Hepatocyte (in vitro differentiated cells): ENCODE data around the gene CDH6. TPM values are rescaled to one million over a fixed set of nuclear protein-coding genes. Genes with fewer than 3 reads are reported as not detected.

ENCODE experiments used
- DNase-seq: peaks from one replicate; pipeline ENCODE4 v3.0.0-alpha.2; 2016; ENCODE audit warnings: low spot score
- H2AFZ ChIP-seq: fragments of 200-600 bp; sonication (generic); 2 replicates; pipeline ENCODE4 v1.6.0; 2016; ENCODE audit warnings: antibody characterized with exemption, mild to moderate bottlenecking
- H3K27ac ChIP-seq: fragments of 200-600 bp; sonication (generic); 2 replicates; pipeline ENCODE4 v1.5.1; 2016; ENCODE audit warnings: mild to moderate bottlenecking
- H3K27me3 ChIP-seq: fragments of 200-600 bp; sonication (generic); 2 replicates; pipeline ENCODE4 v1.6.1; 2016
- H3K36me3 ChIP-seq: fragments of 200-600 bp; sonication (generic); replicated peaks from 2 replicates; pipeline ENCODE4 v1.5.1; 2016; ENCODE audit warnings: low read depth; ENCODE audit not compliant: insufficient read depth
- H3K4me1 ChIP-seq: fragments of 200-600 bp; sonication (generic); 2 replicates; pipeline ENCODE4 v1.5.1; 2016; ENCODE audit warnings: mild to moderate bottlenecking, moderate library complexity; ENCODE audit not compliant: insufficient read depth
- H3K4me2 ChIP-seq: fragments of 200-600 bp; sonication (generic); 2 replicates; pipeline ENCODE4 v1.6.0; 2016
- H3K4me3 ChIP-seq: fragments of 200-600 bp; sonication (generic); 2 replicates; pipeline ENCODE4 v1.5.1; 2016; ENCODE audit warnings: mild to moderate bottlenecking
- H3K79me2 ChIP-seq: fragments of 200-600 bp; sonication (generic); 2 replicates; pipeline ENCODE4 v1.6.0; 2017; ENCODE audit warnings: mild to moderate bottlenecking
- H3K9me2 ChIP-seq: fragments of 200-600 bp; sonication (generic); replicated peaks from 2 replicates; pipeline ENCODE4 v1.6.0; 2017; ENCODE audit warnings: mild to moderate bottlenecking; ENCODE audit not compliant: insufficient read depth
- H3K9me3 ChIP-seq: fragments of 200-600 bp; sonication (generic); 2 replicates; pipeline ENCODE4 v1.5.1; 2016; ENCODE audit warnings: low read depth, mild to moderate bottlenecking
- H4K20me1 ChIP-seq: fragments of 200-600 bp; sonication (generic); 2 replicates; pipeline ENCODE4 v1.6.0; 2016; ENCODE audit warnings: mild to moderate bottlenecking; ENCODE audit not compliant: insufficient read depth, poor library complexity, severe bottlenecking
- CTCF ChIP-seq: fragments of 200-600 bp; sonication (generic); IDR thresholded peaks from 2 replicates; pipeline ENCODE4 v1.5.1; 2016; ENCODE audit warnings: antibody characterized with exemption, mild to moderate bottlenecking; ENCODE audit not compliant: poor library complexity
- EZH2 ChIP-seq: fragments of 200-600 bp; sonication (generic); IDR thresholded peaks from 2 replicates; pipeline ENCODE4 v1.6.1; 2016; ENCODE audit warnings: antibody characterized with exemption, mild to moderate bottlenecking, borderline replicate concordance
- EZH2phosphoT487 ChIP-seq: fragments of 200-600 bp; sonication (generic); IDR thresholded peaks from one replicate; pipeline ENCODE4 v1.6.1; 2018; ENCODE audit warnings: antibody characterized with exemption, mild to moderate bottlenecking, low read depth, moderate library complexity; ENCODE audit not compliant: unreplicated experiment, severe bottlenecking
- WGBS: methylation state at CpG from one replicate; pipeline ENCODE4 v1.1.6; 2016; ENCODE audit warnings: low lambda C conversion rate; ENCODE audit errors: missing lambda C conversion rate; 5-methylcytosine and 5-hydroxymethylcytosine counted together
- polyA plus RNA-seq: library from polyadenylated mRNA; unstranded; fragments of >200 nt; fragmentation: Nextera tagmentation; extraction: Ambion mirVana; gene quantifications from 2 replicates; pipeline ENCODE4 v1.2.1, GENCODE V29; 2016
- total RNA-seq: library from RNA; depleted of rRNA; stranded (reverse); fragments of >200 nt; gene quantifications from 2 replicates; pipeline ENCODE4 v1.2.3, GENCODE V29; 2014

CDH6 gene
- total and polyA plus RNA-seq, 2 experiments from 2014 or later: 11.6 to 36.9 TPM

- Histone ChIP-seq H3K36me3 (no peaks in the 10 kb centered on the region), H2AFZ (peak overlapping the region; percentile 89), H3K27me3 (peaks cover 42% of the 10 kb centered on the region), H3K27ac (peak overlapping the region; percentile 25), H3K9me2 (no peaks in the 10 kb centered on the region), H3K79me2 (no peaks in the 10 kb centered on the region), H3K9me3 (no peaks in the 10 kb centered on the region), H3K4me1 (peaks cover 10% of the 10 kb centered on the region), H3K4me3 (peak overlapping the region; percentile 82), H4K20me1 (no peaks in the 10 kb centered on the region), H3K4me2 (peak overlapping the region; percentile 93)
- WGBS: 26% methylated on average over 5 of the region's 5 CpGs
- no peak for DNase-seq
- no peak for TF ChIP-seq EZH2
- no peak for TF ChIP-seq CTCF
- TF ChIP-seq EZH2phosphoT487: no peak
These were observed 1.5 kb downstream of the CDH6 start for GRCh38 chr5:31194892-31195555.

- DNase-seq: peak; percentile 25
- 13% methylated on average over 2 of the region's 2 CpGs for WGBS
- no peak overlapping the region for H3K4me3 ChIP-seq
- H3K9me2 ChIP-seq: no peaks in the 10 kb centered on the region
- H3K79me2 ChIP-seq: no peaks in the 10 kb centered on the region
- H4K20me1 ChIP-seq: no peaks in the 10 kb centered on the region
- TF ChIP-seq CTCF (peak; percentile 42), EZH2 (no peak), EZH2phosphoT487 (no peak)
- H3K4me2 ChIP-seq: peak overlapping the region; percentile 93
- no peaks in the 10 kb centered on the region for H3K9me3 ChIP-seq
- peaks cover 10% of the 10 kb centered on the region for H3K4me1 ChIP-seq
- H3K27me3 ChIP-seq: peaks cover 39% of the 10 kb centered on the region
- H3K36me3 ChIP-seq: no peaks in the 10 kb centered on the region
- H2AFZ ChIP-seq: no peak overlapping the region
- no peak overlapping the region for H3K27ac ChIP-seq
These were observed 2.8 kb downstream of the CDH6 start for GRCh38 chr5:31196309-31196708.

GRCh38 chr5:31197183-31197582 lies 3.7 kb downstream of the CDH6 start:
- WGBS: 50% methylated on average over 1 of the region's 1 CpG
- Histone ChIP-seq H4K20me1 (no peaks in the 10 kb centered on the region), H3K9me2 (no peaks in the 10 kb centered on the region)

More at GRCh38 chr5:31197183-31197582, 3.7 kb downstream of the CDH6 start:
- Histone ChIP-seq H2AFZ (no peak overlapping the region), H3K27me3 (peaks cover 31% of the 10 kb centered on the region), H3K9me3 (no peaks in the 10 kb centered on the region), H3K79me2 (no peaks in the 10 kb centered on the region), H3K27ac (no peak overlapping the region), H3K4me3 (no peak overlapping the region), H3K4me1 (peaks cover 10% of the 10 kb centered on the region), H3K4me2 (no peak overlapping the region), H3K36me3 (no peaks in the 10 kb centered on the region)
- DNase-seq: no peak
- no peak for TF ChIP-seq EZH2
- TF ChIP-seq EZH2phosphoT487: no peak
- no peak for TF ChIP-seq CTCF
